GM20000 (cell line): ENCODE data around the gene CES2.

Source experiments
- DNase-seq: peaks from one replicate; pipeline ENCODE4 v3.0.0; 2012; ENCODE audit warnings: low spot score
- TF ChIP-seq, protein P1 (sequence below): IDR thresholded peaks from 2 replicates; pipeline ENCODE4 v1.5.1; 2012; ENCODE audit warnings: mild to moderate bottlenecking, control low read depth; ENCODE audit errors: extremely low read depth, missing control alignments

CES2 gene

GRCh38 chr16:66926171-66926947, 9.0 kb upstream of the CES2 start:
- TF ChIP-seq, protein P1, sequence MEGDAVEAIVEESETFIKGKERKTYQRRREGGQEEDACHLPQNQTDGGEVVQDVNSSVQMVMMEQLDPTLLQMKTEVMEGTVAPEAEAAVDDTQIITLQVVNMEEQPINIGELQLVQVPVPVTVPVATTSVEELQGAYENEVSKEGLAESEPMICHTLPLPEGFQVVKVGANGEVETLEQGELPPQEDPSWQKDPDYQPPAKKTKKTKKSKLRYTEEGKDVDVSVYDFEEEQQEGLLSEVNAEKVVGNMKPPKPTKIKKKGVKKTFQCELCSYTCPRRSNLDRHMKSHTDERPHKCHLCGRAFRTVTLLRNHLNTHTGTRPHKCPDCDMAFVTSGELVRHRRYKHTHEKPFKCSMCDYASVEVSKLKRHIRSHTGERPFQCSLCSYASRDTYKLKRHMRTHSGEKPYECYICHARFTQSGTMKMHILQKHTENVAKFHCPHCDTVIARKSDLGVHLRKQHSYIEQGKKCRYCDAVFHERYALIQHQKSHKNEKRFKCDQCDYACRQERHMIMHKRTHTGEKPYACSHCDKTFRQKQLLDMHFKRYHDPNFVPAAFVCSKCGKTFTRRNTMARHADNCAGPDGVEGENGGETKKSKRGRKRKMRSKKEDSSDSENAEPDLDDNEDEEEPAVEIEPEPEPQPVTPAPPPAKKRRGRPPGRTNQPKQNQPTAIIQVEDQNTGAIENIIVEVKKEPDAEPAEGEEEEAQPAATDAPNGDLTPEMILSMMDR, result no peak
- peak; percentile 32 for DNase-seq

- TF ChIP-seq, protein P1, result no peak
- DNase-seq, result peak; percentile 75
Measured at GRCh38 chr16:66926961-66927436, 8.3 kb upstream of the CES2 start.

DNA sequence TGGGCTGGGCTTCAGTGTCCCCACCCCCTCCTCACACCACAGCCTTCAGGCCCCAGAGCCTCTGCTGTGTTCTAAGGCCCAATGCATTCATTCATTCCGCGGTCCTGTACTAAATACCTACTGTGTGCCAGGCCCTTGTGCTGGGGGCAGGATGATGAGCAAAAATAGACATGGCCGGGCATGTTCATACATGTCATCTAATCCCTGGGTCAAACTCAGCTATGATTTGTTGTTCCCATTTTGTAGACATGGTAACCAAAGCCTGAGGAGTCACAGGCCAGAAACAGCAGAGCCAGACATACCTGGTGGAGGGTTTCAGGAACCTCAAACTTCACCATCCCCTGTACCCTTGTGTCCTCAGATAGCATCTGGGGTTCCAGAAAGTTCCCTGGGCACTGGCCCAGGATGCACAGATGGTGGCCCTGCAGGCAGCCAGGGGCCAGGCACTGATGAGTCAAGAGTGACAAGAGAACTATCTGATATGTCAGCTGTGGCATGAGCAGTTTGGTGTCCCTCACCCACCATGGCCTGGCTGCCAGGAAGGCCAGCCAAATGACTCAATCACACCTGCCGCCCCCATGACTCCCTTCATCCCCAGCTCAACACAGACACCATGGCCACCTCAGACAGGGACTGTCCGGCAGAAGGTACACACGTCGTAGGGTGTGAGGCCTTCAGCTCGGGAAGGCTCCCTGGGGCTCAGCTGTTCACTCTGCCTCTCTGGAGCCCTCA, 7.2 kb upstream of the CES2 start:
- DNase-seq, result no peak
- TF ChIP-seq, protein P1, result no peak

DNA sequence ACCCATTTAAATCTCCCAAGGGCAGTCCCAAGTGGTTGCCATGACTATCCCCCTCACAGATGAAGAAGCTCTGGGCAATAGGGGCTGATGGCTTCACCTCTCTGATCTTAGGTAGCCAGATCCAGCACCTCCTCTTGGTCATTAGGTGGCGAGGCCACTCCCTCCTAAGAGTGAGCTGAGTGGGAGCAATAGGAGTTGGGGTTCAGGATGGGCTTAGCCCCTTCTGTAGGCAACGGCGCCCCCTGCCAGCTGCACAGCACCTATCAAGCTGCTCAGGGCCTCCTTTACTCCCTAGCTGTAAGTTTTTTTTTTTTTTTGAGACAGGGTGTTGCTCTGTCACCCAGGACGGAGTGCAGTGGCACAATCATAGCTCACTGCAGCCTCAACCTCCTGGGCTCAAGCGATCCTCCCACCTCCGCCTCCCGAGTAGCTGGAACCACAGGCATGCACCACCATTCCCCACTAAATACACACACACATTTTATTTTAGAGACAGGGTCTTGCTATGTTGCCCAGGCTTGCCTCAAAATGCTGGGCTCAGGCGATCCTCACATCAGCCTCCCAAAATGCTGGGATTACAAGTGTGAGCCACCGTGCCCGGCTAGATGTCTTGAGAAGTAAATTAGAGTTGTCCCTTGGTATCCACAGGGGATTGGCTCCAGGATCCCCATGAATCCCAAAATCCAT, 6.5 kb upstream of the CES2 start:
- peak; percentile 56 for DNase-seq
- TF ChIP-seq, protein P1, result peak; percentile 18

DNA sequence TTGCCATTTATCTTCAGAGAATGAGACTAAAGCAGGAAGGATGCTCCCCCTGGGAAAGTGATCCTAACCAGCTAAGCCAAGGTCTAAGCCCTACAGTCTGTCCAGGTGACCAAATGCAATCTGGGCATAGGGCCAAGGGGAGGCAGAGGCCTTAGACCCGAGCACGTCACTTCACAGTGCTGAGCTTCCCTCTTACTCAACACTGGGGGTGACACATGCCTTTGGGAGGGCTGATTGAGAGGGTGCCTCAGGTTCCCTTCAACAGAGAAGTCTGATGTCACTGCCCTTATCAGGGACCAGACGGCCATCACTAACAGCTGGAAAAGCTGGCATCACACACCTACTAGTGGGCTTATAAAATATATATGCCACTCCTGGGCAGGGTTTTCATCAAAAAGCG, 5.1 kb upstream of the CES2 start:
- TF ChIP-seq, protein P1, result no peak
- no peak for DNase-seq

DNA sequence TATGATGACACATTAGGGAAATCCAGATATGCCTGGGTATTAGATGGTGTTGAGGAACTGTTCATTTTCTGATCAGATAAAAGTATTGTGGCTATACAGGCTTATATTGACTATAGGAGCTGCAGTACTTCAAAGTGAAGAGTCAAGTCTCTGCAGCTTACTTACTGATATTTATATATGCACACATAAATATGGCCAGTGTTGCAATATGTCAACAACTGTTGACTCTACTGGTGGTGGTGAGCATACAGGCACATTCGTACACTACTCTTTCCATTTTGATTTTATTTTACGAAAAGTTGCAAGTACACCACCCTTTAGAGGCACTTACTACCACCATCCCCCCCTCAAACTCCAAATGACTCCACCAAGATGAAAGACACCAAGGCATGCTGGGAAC, 3.7 kb upstream of the CES2 start:
- TF ChIP-seq, protein P1, result no peak
- DNase-seq, result no peak

DNA sequence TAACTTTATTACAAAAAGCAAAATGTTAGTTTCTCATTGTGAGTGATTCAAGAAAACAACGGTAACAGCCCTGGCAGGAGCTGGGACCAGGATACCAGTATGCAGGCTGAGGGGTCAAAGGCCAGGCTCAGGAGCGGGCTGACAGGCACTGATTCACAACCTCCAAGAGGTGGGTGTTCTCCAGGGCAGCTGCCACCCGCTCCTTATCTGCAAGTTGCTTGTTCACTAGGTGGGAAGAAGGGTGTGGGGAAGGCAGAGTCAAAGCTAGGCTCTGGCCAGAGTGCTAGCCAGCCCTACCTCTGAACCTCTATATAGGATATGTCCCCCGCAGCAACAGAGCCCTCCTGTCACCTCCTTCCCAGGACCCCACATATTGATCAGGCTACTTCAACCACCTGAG, 3.2 kb upstream of the CES2 start:
- no peak for DNase-seq
- TF ChIP-seq, protein P1, result no peak
